H1 (cell line): ENCODE data around the gene LRP5. TPM values are rescaled to one million over a fixed set of nuclear protein-coding genes. Genes with fewer than 3 reads are reported as not detected.

Experiments used
- CTCF ChIA-PET: fragments of 300-600 bp; sonication (Branson Sonifier 250); formaldehyde crosslinking; loops from one replicate; lab custom pipeline; 2021; ENCODE audit not compliant: partially characterized antibody; lab: Charles Lee
- POLR2A ChIA-PET: fragments of 300-600 bp; sonication (Branson Sonifier 250); formaldehyde crosslinking; loops from one replicate; lab custom pipeline; 2021; ENCODE audit warnings: inconsistent platforms; ENCODE audit not compliant: partially characterized antibody; lab: Charles Lee
- DNase-seq, 2 experiments: peaks; one replicate each; pipeline versions ENCODE4 v3.0.0 to v3.0.0-alpha.2; 2010 to 2022; ENCODE audit warnings: low spot score in 2 of 2, low read depth in 1 of 2, mixed read lengths in 1 of 2
- FAIRE-seq: peaks from 2 replicates; lab custom pipeline; 2011; peaks lifted over from hg19 to GRCh38; lab: Jason Lieb, UNC
- H2AFZ ChIP-seq: 2 replicates; pipeline ENCODE4 v1.8.1; 2012; ENCODE audit warnings: low read length, inconsistent platforms
- H2AK5ac ChIP-seq: 2 replicates; pipeline ENCODE4 v1.6.1; 2013; ENCODE audit warnings: low read depth, low read length
- H2BK120ac ChIP-seq: replicated peaks from 2 replicates; pipeline ENCODE3; 2013; ENCODE audit warnings: low read depth, low read length, inconsistent platforms
- H2BK12ac ChIP-seq: 2 replicates; pipeline ENCODE4 v1.6.1; 2013; ENCODE audit warnings: low read depth, low read length
- H2BK15ac ChIP-seq: 2 replicates; pipeline ENCODE4 v1.6.1; 2013; ENCODE audit warnings: low read length
- H2BK20ac ChIP-seq: 2 replicates; pipeline ENCODE4 v1.6.1; 2013; ENCODE audit warnings: low read length
- H2BK5ac ChIP-seq: 2 replicates; pipeline ENCODE4 v1.6.1; 2013; ENCODE audit warnings: low read depth, low read length
- H3K14ac ChIP-seq: 2 replicates; pipeline ENCODE4 v1.6.1; 2013; ENCODE audit warnings: inconsistent platforms; ENCODE audit not compliant: insufficient read length
- H3K18ac ChIP-seq: 2 replicates; pipeline ENCODE4 v1.6.1; 2013; ENCODE audit warnings: low read length; ENCODE audit errors: extremely low read depth
- H3K23ac ChIP-seq: 2 replicates; pipeline ENCODE4 v1.6.1; 2013; ENCODE audit warnings: inconsistent platforms; ENCODE audit not compliant: insufficient read length
- H3K23me2 ChIP-seq: 2 replicates; pipeline ENCODE4 v1.6.1; 2013; ENCODE audit warnings: low read depth, low read length
- H3K27ac ChIP-seq: 2 replicates; pipeline ENCODE4 v1.6.1; 2011; ENCODE audit warnings: low read depth, low read length, inconsistent platforms
- H3K27me3 ChIP-seq, 4 experiments: replicated peaks in 1 of 4; 1 replicate in 1 of 4; 2 replicates in 3 of 4; pipeline versions ENCODE4 v1.6.1 to v1.8.1; 2011 to 2013; ENCODE audit warnings: low read length in 3 of 4, mild to moderate bottlenecking in 3 of 4, inconsistent platforms in 2 of 4, mixed read lengths in 2 of 4, moderate library complexity in 1 of 4; ENCODE audit not compliant: control insufficient read depth in 3 of 4, insufficient read depth in 3 of 4; ENCODE audit errors: extremely low read depth in 1 of 4
- H3K36me3 ChIP-seq, 4 experiments: 2 replicates each; pipeline versions ENCODE4 v1.6.1 to v1.8.1; 2011 to 2013; ENCODE audit warnings: mild to moderate bottlenecking in 4 of 4, low read length in 3 of 4, moderate library complexity in 2 of 4, control low read depth in 1 of 4, inconsistent platforms in 1 of 4; ENCODE audit not compliant: insufficient read depth in 4 of 4, control insufficient read depth in 2 of 4
- H3K4ac ChIP-seq: replicated peaks from 2 replicates; pipeline ENCODE3; 2013; ENCODE audit warnings: low read length, low read depth, mixed read lengths, inconsistent platforms; ENCODE audit not compliant: insufficient read length
- H3K4me1 ChIP-seq, 4 experiments: replicated peaks in 1 of 4; 1 replicate in 1 of 4; 2 replicates in 3 of 4; pipeline versions ENCODE4 v1.6.1 to v1.8.1; 2011 to 2013; ENCODE audit warnings: low read length in 3 of 4, inconsistent platforms in 2 of 4, mixed read lengths in 1 of 4; ENCODE audit not compliant: insufficient read depth in 4 of 4, control insufficient read depth in 3 of 4
- H3K4me2 ChIP-seq, 2 experiments: 2 replicates each; pipeline versions ENCODE4 v1.6.1 to v1.8.1; 2011 to 2013; ENCODE audit warnings: low read depth in 2 of 2, low read length in 2 of 2, control low read depth in 1 of 2, inconsistent platforms in 1 of 2, mild to moderate bottlenecking in 1 of 2; ENCODE audit not compliant: insufficient read depth in 1 of 2
- H3K4me3 ChIP-seq, 4 experiments: fragments of 200-600, 300-600 bp in 1 of 4; sonication (generic), shearing (Covaris generic), sonication (Bioruptor Twin) in 1 of 4; 2 replicates each; pipeline versions ENCODE4 v1.5.1 to v1.8.1; 2011 to 2016; ENCODE audit warnings: low read length in 4 of 4, low read depth in 3 of 4, control low read depth in 2 of 4, inconsistent platforms in 2 of 4, mild to moderate bottlenecking in 2 of 4, mixed read lengths in 1 of 4, moderate library complexity in 1 of 4; ENCODE audit not compliant: insufficient read depth in 2 of 4; ENCODE audit errors: extremely low read depth in 1 of 4
- H3K56ac ChIP-seq: replicated peaks from 2 replicates; pipeline ENCODE3; 2013; ENCODE audit warnings: low read depth, mild to moderate bottlenecking, mixed read lengths, low read length, inconsistent platforms; ENCODE audit not compliant: insufficient read length
- H3K79me1 ChIP-seq: 2 replicates; pipeline ENCODE4 v1.6.1; 2013; ENCODE audit warnings: low read depth, low read length, control low read depth
- H3K79me2 ChIP-seq, 2 experiments: 2 replicates each; pipeline versions ENCODE4 v1.6.1 to v1.8.1; 2012 to 2013; ENCODE audit warnings: low read length in 2 of 2, mild to moderate bottlenecking in 2 of 2, inconsistent platforms in 1 of 2; ENCODE audit not compliant: insufficient read depth in 2 of 2, control insufficient read depth in 1 of 2
- H3K9ac ChIP-seq, 4 experiments: replicated peaks in 1 of 4; 1 replicate in 1 of 4; 2 replicates in 3 of 4; pipeline versions ENCODE4 v1.6.1 to v1.8.1; 2011 to 2013; ENCODE audit warnings: low read depth in 3 of 4, low read length in 3 of 4, control low read depth in 2 of 4, mild to moderate bottlenecking in 2 of 4, moderate library complexity in 2 of 4, inconsistent platforms in 1 of 4; ENCODE audit errors: extremely low read depth in 1 of 4
- H3K9me3 ChIP-seq, 2 experiments: 2 replicates each; pipeline versions ENCODE4 v1.6.1 to v1.8.1; 2012 to 2013; ENCODE audit warnings: mild to moderate bottlenecking in 2 of 2, moderate library complexity in 2 of 2, control low read depth in 1 of 2, inconsistent platforms in 1 of 2, low read depth in 1 of 2, low read length in 1 of 2, mixed read lengths in 1 of 2; ENCODE audit not compliant: insufficient read depth in 2 of 2
- H4K20me1 ChIP-seq, 2 experiments: replicated peaks in 1 of 2; 2 replicates each; pipeline versions ENCODE3 to v1.8.1; 2011 to 2013; ENCODE audit warnings: inconsistent platforms in 2 of 2, low read length in 2 of 2, mild to moderate bottlenecking in 1 of 2; ENCODE audit not compliant: insufficient read depth in 2 of 2, control insufficient read depth in 1 of 2
- H4K5ac ChIP-seq: 2 replicates; pipeline ENCODE4 v1.6.1; 2013; ENCODE audit warnings: low read length, low read depth, mixed read lengths, inconsistent platforms; ENCODE audit not compliant: insufficient read length
- H4K8ac ChIP-seq: 2 replicates; pipeline ENCODE4 v1.8.0; 2013; ENCODE audit warnings: mild to moderate bottlenecking, moderate library complexity, low read length, inconsistent platforms; ENCODE audit not compliant: insufficient read depth; ENCODE audit errors: extremely low read depth
- H4K91ac ChIP-seq: replicated peaks from 2 replicates; pipeline ENCODE3; 2013; ENCODE audit warnings: low read length, mixed read lengths, inconsistent platforms; ENCODE audit not compliant: insufficient read length
- EGR1 ChIP-seq: IDR thresholded peaks from 2 replicates; pipeline ENCODE4 v1.6.1; 2011; ENCODE audit warnings: low read depth, low read length, borderline replicate concordance
- JUN ChIP-seq: IDR thresholded peaks from 2 replicates; pipeline ENCODE4 v1.6.1; 2011; ENCODE audit warnings: low read depth, mild to moderate bottlenecking, improper control_type of control experiment, low read length
- SP1 ChIP-seq: IDR thresholded peaks from 2 replicates; pipeline ENCODE4 v1.6.1; 2011; ENCODE audit warnings: low read depth, low read length
- WGBS, 2 experiments: shearing (Covaris generic) in 1 of 2; methylation state at CpG; one replicate each; pipeline versions ENCODE4 v1.1.6 to v1.1.7; 2013 to 2015; ENCODE audit warnings: low lambda C conversion rate in 2 of 2, mixed read lengths in 2 of 2, inconsistent platforms in 1 of 2, low coverage in 1 of 2, missing lambda C conversion rate in 1 of 2; ENCODE audit not compliant: insufficient replicate concordance in 2 of 2, insufficient coverage in 1 of 2, insufficient read length in 1 of 2; ENCODE audit errors: extremely low coverage in 1 of 2, missing lambda C conversion rate in 1 of 2; 5-methylcytosine and 5-hydroxymethylcytosine counted together
- polyA plus RNA-seq, 7 experiments: library from polyadenylated mRNA; depleted of rRNA in 3 of 7; stranded (reverse) in 5 of 7; unstranded in 2 of 7; fragments of >200 nt in 5 of 7; fragments of 200-250 nt in 2 of 7; gene quantifications; 1 replicate in 5 of 7; 2 replicates in 1 of 7; 4 replicates in 1 of 7; pipeline versions ENCODE4 v1.2.1 to v1.2.3, GENCODE V29; 2011 to 2013; ENCODE audit warnings: missing spikeins in 2 of 7, mixed read lengths in 2 of 7
- total RNA-seq: library from RNA; stranded (reverse); fragmentation: NEBNext Ultra II Directional; extraction: Animal tissue kit (Norgen Biotek cat#: 25700); gene quantifications from 2 replicates; pipeline ENCODE4 v1.2.1, GENCODE V29; 2021

The LRP5 gene
- total and polyA plus RNA-seq, 2 of the 8 experiments (the other 6 are each of a cell fraction or from before 2014, with no cell fraction given), result 19.0 to 38.9 TPM

- H3K56ac ChIP-seq, result no peak overlapping the region
- no peak overlapping the region for H3K23ac ChIP-seq
- H2BK20ac ChIP-seq, result no peak overlapping the region
- H3K18ac ChIP-seq, result no peak overlapping the region
- no peak overlapping the region for H4K5ac ChIP-seq
- no peak for FAIRE-seq
- H2BK12ac ChIP-seq, result no peak overlapping the region
- no peak overlapping the region for H3K9ac ChIP-seq
- TF ChIP-seq SP1, result no peak
- TF ChIP-seq EGR1, result no peak
- TF ChIP-seq JUN, result no peak
- ChIA-PET CTCF (interaction anchor here (2.0 to 3.3 kb wide), 2 partner anchors 10 to 29 kb away, joined by 6 to 30 read pairs; no protein-coding TSS in a partner anchor), POLR2A (interaction anchor here (0.6 to 1.1 kb wide), 4 partner anchors 9 to 140 kb away, joined by 3 to 5 read pairs (median 3); no protein-coding TSS in a partner anchor)
- no peaks in the 10 kb centered on the region for H3K23me2 ChIP-seq
- H2AFZ ChIP-seq, result no peak overlapping the region
- 0 out of 8 replicates have a peak, but pooled peaks cover 0 to 2% (median 0%) of the 10 kb centered on the region in 4 experiments for H3K36me3 ChIP-seq
- no peaks in the 10 kb centered on the region for H3K4me1 ChIP-seq
- H3K4ac ChIP-seq, result no peak overlapping the region
- no peaks in the 10 kb centered on the region for H3K79me1 ChIP-seq
- H2AK5ac ChIP-seq, result no peak overlapping the region
- H3K4me2 ChIP-seq, result no peak overlapping the region
- no peaks in the 10 kb centered on the region for H4K20me1 ChIP-seq
- no peak overlapping the region for H3K14ac ChIP-seq
- no peak overlapping the region for H3K4me3 ChIP-seq
- no peak overlapping the region for H2BK15ac ChIP-seq
- H3K27me3 ChIP-seq, result no peaks in the 10 kb centered on the region
- H4K8ac ChIP-seq, result no peak overlapping the region
- H2BK5ac ChIP-seq, result no peak overlapping the region
- WGBS, 2 experiments, result 89% methylated on average over 8 of the region's 8 CpGs; no CpG with 5 or more reads in 1 of the 2 experiments
- H3K27ac ChIP-seq, result no peak overlapping the region
- no peak overlapping the region for H2BK120ac ChIP-seq
- no peaks in the 10 kb centered on the region for H3K79me2 ChIP-seq
- H3K9me3 ChIP-seq, result peaks cover 10 to 12% of the 10 kb centered on the region in 2 experiments; a peak in 3 of 4 replicates
- no peak overlapping the region for H4K91ac ChIP-seq
- DNase-seq, result no peak
Observed at GRCh38 chr11:68287419-68287818, 25.0 kb upstream of the LRP5 start.
